SH-SY5Y (cell line): ENCODE results near the gene NT5DC4.

Experiments used
- GATA2 ChIP-seq: IDR thresholded peaks from 2 replicates; pipeline ENCODE4 v1.6.1; 2011; ENCODE audit warnings: mild to moderate bottlenecking, low read depth, low read length
- GATA3 ChIP-seq: IDR thresholded peaks from 2 replicates; pipeline ENCODE4 v1.6.1; 2011; ENCODE audit warnings: low read depth, mild to moderate bottlenecking, low read length, moderate library complexity

- no peak for TF ChIP-seq GATA3
- no peak for TF ChIP-seq GATA2
These were observed 10.7 kb downstream of the NT5DC4 start for GRCh38 chr2:112731479-112731878.
